Mesenchymal stem cell (in vitro differentiated cells and primary cell): ENCODE measurements around the gene SNTG2.
A peak's percentile ranks its signal among the peaks of the same experiment; 100 is the strongest.

Source experiments
- DNase-seq: peaks from one replicate; pipeline ENCODE4 v3.0.0-alpha.2; 2013
- H2AFZ ChIP-seq: one replicate; pipeline ENCODE4 v1.6.1; 2013; ENCODE audit warnings: low read depth, mild to moderate bottlenecking, control low read depth, inconsistent platforms, low read length, moderate library complexity
- H2AK5ac ChIP-seq: 2 replicates; pipeline ENCODE4 v1.6.1; 2013; ENCODE audit warnings: low read length, moderate library complexity, mild to moderate bottlenecking, inconsistent platforms; ENCODE audit not compliant: severe bottlenecking
- H2BK120ac ChIP-seq: one replicate; pipeline ENCODE4 v1.6.1; 2013; ENCODE audit warnings: low read depth, mild to moderate bottlenecking, inconsistent platforms, low read length, moderate library complexity
- H2BK12ac ChIP-seq, 2 experiments: one replicate each; pipeline ENCODE4 v1.6.1; 2013; ENCODE audit warnings: inconsistent platforms in 2 of 2, low read length in 2 of 2, mild to moderate bottlenecking in 2 of 2, moderate library complexity in 2 of 2, control low read depth in 1 of 2
- H2BK15ac ChIP-seq: one replicate; pipeline ENCODE4 v1.6.1; 2013; ENCODE audit warnings: mild to moderate bottlenecking, low read depth, inconsistent platforms; ENCODE audit not compliant: poor library complexity, severe bottlenecking
- H2BK5ac ChIP-seq: 2 replicates; pipeline ENCODE4 v1.6.1; 2013; ENCODE audit warnings: low read depth, mild to moderate bottlenecking, low read length, control low read depth, inconsistent platforms; ENCODE audit not compliant: poor library complexity, severe bottlenecking
- H3K14ac ChIP-seq, 2 experiments: one replicate each; pipeline ENCODE4 v1.6.1; 2013; ENCODE audit warnings: inconsistent platforms in 2 of 2, low read length in 2 of 2, control low read depth in 1 of 2, mild to moderate bottlenecking in 1 of 2, moderate library complexity in 1 of 2
- H3K18ac ChIP-seq, 2 experiments: one replicate each; pipeline ENCODE4 v1.6.1; 2013; ENCODE audit warnings: inconsistent platforms in 2 of 2, low read length in 2 of 2, control low read depth in 1 of 2, low read depth in 1 of 2, mild to moderate bottlenecking in 1 of 2
- H3K23ac ChIP-seq, 2 experiments: one replicate each; pipeline ENCODE4 v1.6.1; 2013; ENCODE audit warnings: inconsistent platforms in 2 of 2, low read length in 2 of 2, mild to moderate bottlenecking in 2 of 2, moderate library complexity in 2 of 2, control low read depth in 1 of 2
- H3K27ac ChIP-seq: 2 replicates; pipeline ENCODE4 v1.5.1; 2013; ENCODE audit warnings: mild to moderate bottlenecking, moderate library complexity, low read length, control low read depth, inconsistent platforms; ENCODE audit not compliant: poor library complexity, severe bottlenecking
- H3K27me3 ChIP-seq, 2 experiments: 2 replicates each; pipeline versions ENCODE4 v1.6.1 to v1.7.0; 2013; ENCODE audit warnings: low read length in 2 of 2, mild to moderate bottlenecking in 2 of 2, moderate library complexity in 2 of 2, control low read depth in 1 of 2, inconsistent platforms in 1 of 2; ENCODE audit not compliant: control insufficient read depth in 1 of 2, insufficient read depth in 1 of 2
- H3K36me3 ChIP-seq, 2 experiments: 2 replicates each; pipeline versions ENCODE4 v1.6.1 to v1.7.0; 2013; ENCODE audit warnings: low read length in 2 of 2, control low read depth in 1 of 2, inconsistent platforms in 1 of 2, low read depth in 1 of 2, mild to moderate bottlenecking in 1 of 2; ENCODE audit not compliant: insufficient read depth in 2 of 2, control insufficient read depth in 1 of 2
- H3K4ac ChIP-seq, 2 experiments: one replicate each; pipeline ENCODE4 v1.6.1; 2013; ENCODE audit warnings: inconsistent platforms in 2 of 2, low read length in 2 of 2, mild to moderate bottlenecking in 2 of 2, moderate library complexity in 2 of 2, control low read depth in 1 of 2, low read depth in 1 of 2
- H3K4me1 ChIP-seq: 2 replicates; pipeline ENCODE4 v1.6.1; 2013; ENCODE audit warnings: low read depth, low read length, control low read depth; ENCODE audit not compliant: control insufficient read depth, insufficient read depth
- H3K4me2 ChIP-seq: 2 replicates; pipeline ENCODE4 v1.6.1; 2013; ENCODE audit warnings: low read length, mild to moderate bottlenecking, inconsistent platforms; ENCODE audit not compliant: poor library complexity, severe bottlenecking
- H3K4me3 ChIP-seq, 2 experiments: 2 replicates each; pipeline versions ENCODE4 v1.5.1 to v1.7.0; 2013; ENCODE audit warnings: low read length in 2 of 2, mild to moderate bottlenecking in 2 of 2, control low read depth in 1 of 2, low read depth in 1 of 2; ENCODE audit not compliant: insufficient read depth in 1 of 2
- H3K79me1 ChIP-seq: replicated peaks from 2 replicates; pipeline ENCODE4 v1.6.1; 2013; ENCODE audit warnings: mild to moderate bottlenecking, control low read depth, low read length, inconsistent platforms; ENCODE audit not compliant: poor library complexity, severe bottlenecking
- H3K9ac ChIP-seq: 2 replicates; pipeline ENCODE4 v1.7.0; 2013; ENCODE audit warnings: mild to moderate bottlenecking, low read length, moderate library complexity
- H3K9me3 ChIP-seq: 2 replicates; pipeline ENCODE4 v1.7.0; 2013; ENCODE audit warnings: mild to moderate bottlenecking, low read length; ENCODE audit not compliant: control insufficient read depth
- H4K8ac ChIP-seq: one replicate; pipeline ENCODE4 v1.6.1; 2013; ENCODE audit warnings: inconsistent platforms, mild to moderate bottlenecking, low read length, moderate library complexity
- H4K91ac ChIP-seq: one replicate; pipeline ENCODE4 v1.6.1; 2013; ENCODE audit warnings: mild to moderate bottlenecking, low read length, inconsistent platforms
- WGBS: methylation state at CpG from one replicate; pipeline ENCODE4 v1.1.7; 2013; ENCODE audit warnings: mixed read lengths; 5-methylcytosine and 5-hydroxymethylcytosine counted together

SNTG2 gene

DNA sequence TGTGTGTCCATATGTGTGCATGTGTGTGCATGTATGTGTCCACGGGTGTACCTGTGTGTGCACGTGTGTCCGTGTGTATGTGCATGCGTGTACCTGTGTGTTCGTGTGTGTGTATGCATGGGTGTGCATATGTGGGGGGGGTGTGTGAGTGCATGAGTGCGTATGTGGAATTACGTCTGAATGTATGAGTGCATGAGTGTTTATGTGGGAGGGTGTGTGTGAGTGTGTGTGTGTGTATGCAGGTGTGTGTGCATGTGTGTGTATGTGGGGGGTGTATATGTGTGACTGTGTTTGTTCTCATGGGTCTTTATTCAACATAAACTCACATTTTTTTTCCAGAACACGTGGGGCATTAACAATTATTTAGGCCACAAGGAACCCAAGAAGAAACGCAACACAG lies 208.4 kb downstream of the SNTG2 start:
- H3K4me2 ChIP-seq, result no peak overlapping the region

GRCh38 chr2:1162246-1162645 lies 211.6 kb downstream of the SNTG2 start:
- H3K9me3 ChIP-seq, result no peaks in the 10 kb centered on the region
- 88% methylated on average over 8 of the region's 8 CpGs for WGBS

More for the DNA sequence above, 208.4 kb downstream of the SNTG2 start:
- H3K36me3 ChIP-seq, result no peaks in the 10 kb centered on the region
- H3K23ac ChIP-seq, result no peak overlapping the region
- H3K14ac ChIP-seq, result no peak overlapping the region
- H3K9ac ChIP-seq, result no peak overlapping the region
- no peak overlapping the region for H4K8ac ChIP-seq
- H3K9me3 ChIP-seq, result no peaks in the 10 kb centered on the region
- no peak overlapping the region for H3K4ac ChIP-seq
- H3K79me1 ChIP-seq, result no peaks in the 10 kb centered on the region
- H3K18ac ChIP-seq, result no peak overlapping the region
- H4K91ac ChIP-seq, result no peak overlapping the region
- H2BK12ac ChIP-seq, result no peak overlapping the region
- H3K27me3 ChIP-seq, result no peaks in the 10 kb centered on the region
- H2AK5ac ChIP-seq, result no peak overlapping the region
- WGBS, result 75% methylated on average over 6 of the region's 9 CpGs
- no peak overlapping the region for H2BK120ac ChIP-seq
- no peak for DNase-seq
- peaks cover 7% of the 10 kb centered on the region for H3K4me1 ChIP-seq
- H3K4me3 ChIP-seq, result no peak overlapping the region
- no peak overlapping the region for H2BK5ac ChIP-seq
- no peak overlapping the region for H3K27ac ChIP-seq
- no peak overlapping the region for H2BK15ac ChIP-seq
- no peak overlapping the region for H2AFZ ChIP-seq

GRCh38 chr2:1162768-1163584 lies 212.3 kb downstream of the SNTG2 start:
- Histone ChIP-seq H2BK5ac (no peak overlapping the region), H2BK12ac (no peak overlapping the region), H3K27ac (peak overlapping the region; percentile 54), H3K79me1 (no peaks in the 10 kb centered on the region), H4K91ac (no peak overlapping the region), H2BK15ac (no peak overlapping the region), H3K14ac (no peak overlapping the region), H3K23ac (no peak overlapping the region), H3K4me1 (peaks cover 4% of the 10 kb centered on the region), H3K36me3 (no peaks in the 10 kb centered on the region), H2AK5ac (no peak overlapping the region), H3K9ac (no peak overlapping the region), H3K4ac (no peak overlapping the region), H4K8ac (no peak overlapping the region), H3K4me2 (no peak overlapping the region), H2BK120ac (no peak overlapping the region), H3K9me3 (no peaks in the 10 kb centered on the region), H2AFZ (no peak overlapping the region), H3K4me3 (no peak overlapping the region), H3K18ac (no peak overlapping the region), H3K27me3 (no peaks in the 10 kb centered on the region)
- DNase-seq, result no peak
- 56% methylated on average over 12 of the region's 12 CpGs for WGBS

More at GRCh38 chr2:1162246-1162645, 211.6 kb downstream of the SNTG2 start:
- H2BK12ac ChIP-seq, result no peak overlapping the region
- no peak overlapping the region for H2AK5ac ChIP-seq
- no peak overlapping the region for H3K9ac ChIP-seq
- H3K4me1 ChIP-seq, result peaks cover 4% of the 10 kb centered on the region
- H3K4me3 ChIP-seq, result no peak overlapping the region
- no peak overlapping the region for H2BK5ac ChIP-seq
- no peak overlapping the region for H2AFZ ChIP-seq
- no peak overlapping the region for H3K18ac ChIP-seq
- no peak overlapping the region for H3K14ac ChIP-seq
- no peaks in the 10 kb centered on the region for H3K36me3 ChIP-seq
- H3K23ac ChIP-seq, result no peak overlapping the region
- no peak overlapping the region for H3K4me2 ChIP-seq
- no peak overlapping the region for H2BK15ac ChIP-seq
- no peak overlapping the region for H4K8ac ChIP-seq
- no peaks in the 10 kb centered on the region for H3K79me1 ChIP-seq
- no peak overlapping the region for H2BK120ac ChIP-seq
- H4K91ac ChIP-seq, result no peak overlapping the region
- no peak overlapping the region for H3K4ac ChIP-seq
- H3K27ac ChIP-seq, result peak overlapping the region; percentile 54
- no peaks in the 10 kb centered on the region for H3K27me3 ChIP-seq
- DNase-seq, result no peak

DNA sequence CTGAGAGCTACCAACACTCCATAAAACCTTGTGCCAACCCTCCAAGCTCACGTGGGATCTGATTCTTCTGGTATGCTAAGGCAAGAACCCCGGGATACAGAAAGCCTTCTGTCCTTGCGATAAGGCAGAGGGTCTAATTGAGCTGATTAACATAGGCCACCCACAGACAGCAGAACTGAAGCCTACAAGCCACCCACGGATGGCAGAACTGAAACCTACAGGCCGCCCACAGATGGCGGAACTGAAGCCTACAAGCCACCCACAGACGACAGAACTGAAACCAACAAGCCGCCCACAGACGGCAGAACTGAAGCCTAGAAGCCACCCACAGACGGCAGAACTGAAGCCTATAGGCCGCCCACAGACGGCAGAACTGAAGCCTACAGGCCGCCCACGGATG lies 216.3 kb downstream of the SNTG2 start:
- Histone ChIP-seq H3K4me1 (peaks cover 4% of the 10 kb centered on the region), H3K9ac (no peak overlapping the region), H2AFZ (no peak overlapping the region), H4K91ac (no peak overlapping the region), H3K27ac (no peak overlapping the region), H3K4me2 (no peak overlapping the region), H3K23ac (no peak overlapping the region), H2BK120ac (no peak overlapping the region), H3K18ac (no peak overlapping the region), H3K4me3 (no peak overlapping the region), H3K14ac (no peak overlapping the region), H3K79me1 (no peaks in the 10 kb centered on the region), H2BK12ac (no peak overlapping the region), H2AK5ac (no peak overlapping the region), H2BK15ac (no peak overlapping the region), H3K9me3 (no peaks in the 10 kb centered on the region), H3K27me3 (no peaks in the 10 kb centered on the region), H3K4ac (no peak overlapping the region), H3K36me3 (peaks cover 0 to 3% of the 10 kb centered on the region in 2 experiments), H4K8ac (no peak overlapping the region), H2BK5ac (no peak overlapping the region)
- WGBS, result 95% methylated on average over 14 of the region's 14 CpGs
- DNase-seq, result no peak
